Fibroblast of skin of back (primary cell): ENCODE results near the gene SNX25.

Experiments used
- DNase-seq: peaks from one replicate; pipeline ENCODE4 v3.0.0-alpha.2; 2013

SNX25 gene

GRCh38 chr4:185344743-185345538 lies 135.5 kb downstream of the SNX25 start:
- peak; percentile 17 for DNase-seq

DNA sequence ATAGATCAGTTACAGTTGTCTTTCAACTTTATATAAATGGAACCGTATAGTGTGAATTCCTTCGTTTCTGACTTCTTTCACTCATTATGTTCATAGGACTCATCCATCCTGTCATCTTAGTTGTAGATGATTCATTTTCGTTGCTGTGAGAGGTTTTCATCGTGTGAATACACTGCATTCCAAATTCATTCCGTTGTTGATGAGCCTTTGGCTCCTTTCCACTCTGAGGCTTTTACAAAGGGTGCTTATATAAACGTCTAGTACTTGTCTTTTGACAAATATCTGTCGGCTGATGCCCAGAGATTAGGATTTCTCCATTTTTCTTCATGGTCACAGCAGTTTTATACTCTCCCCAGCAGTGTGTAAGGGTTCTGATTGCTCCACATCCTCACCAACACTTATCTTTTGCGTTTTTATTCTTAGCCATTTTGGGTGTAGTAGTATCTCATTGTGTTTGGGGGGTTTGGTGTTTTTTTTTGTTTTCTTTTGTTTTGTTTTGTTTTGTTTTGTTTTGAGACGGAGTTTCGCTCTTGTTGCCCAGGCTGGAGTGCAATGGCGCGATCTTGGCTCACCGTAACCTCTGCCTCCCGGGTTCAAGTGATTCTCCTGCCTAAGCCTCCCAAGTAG lies 137.7 kb downstream of the SNX25 start:
- DNase-seq, result peak; percentile 86

DNA sequence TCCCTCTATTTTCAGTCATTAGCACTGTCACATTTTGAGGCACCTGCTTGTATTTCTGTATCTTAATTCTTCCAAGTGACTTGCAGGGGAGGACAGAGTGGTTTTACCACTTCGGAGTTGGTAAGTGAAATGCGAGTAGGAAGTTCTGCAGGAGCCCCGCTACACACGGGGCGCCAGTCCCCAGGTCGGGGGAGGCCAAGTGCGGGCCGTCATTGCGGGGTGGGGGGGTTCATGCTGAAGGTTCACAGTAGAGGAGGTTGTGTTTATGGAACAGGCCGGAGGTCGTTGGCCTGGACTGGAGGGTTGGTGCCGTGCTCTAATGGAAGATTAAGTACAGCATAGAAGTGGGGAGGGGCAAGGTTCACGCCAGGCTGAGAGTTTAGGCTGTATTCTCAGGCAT lies 142.3 kb downstream of the SNX25 start:
- no peak for DNase-seq

DNA sequence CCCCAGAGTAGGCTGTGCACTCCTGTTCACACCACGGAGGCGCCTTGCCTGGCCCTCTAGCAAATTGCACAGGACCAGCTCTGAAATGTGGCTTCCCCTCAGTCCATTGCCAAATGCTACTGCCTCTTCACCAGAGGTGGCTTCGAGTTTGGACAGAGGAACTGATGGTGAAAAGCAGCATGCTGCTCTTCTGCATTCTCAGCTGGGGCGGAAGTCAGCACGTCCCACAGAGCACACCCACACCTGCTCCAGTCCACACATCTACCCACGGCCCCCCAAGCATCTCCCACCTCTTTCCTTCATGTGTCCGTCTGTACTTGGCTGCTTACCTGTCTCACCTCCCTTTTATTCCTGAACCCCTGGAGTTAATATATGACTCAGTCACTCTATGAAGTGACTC lies 142.8 kb downstream of the SNX25 start:
- no peak for DNase-seq

GRCh38 chr4:185352741-185353140 lies 143.3 kb downstream of the SNX25 start:
- no peak for DNase-seq

GRCh38 chr4:185357211-185357610 lies 147.8 kb downstream of the SNX25 start:
- peak; percentile 49 for DNase-seq

- no peak for DNase-seq
Observed at GRCh38 chr4:185357733-185358440, 148.5 kb downstream of the SNX25 start.

DNA sequence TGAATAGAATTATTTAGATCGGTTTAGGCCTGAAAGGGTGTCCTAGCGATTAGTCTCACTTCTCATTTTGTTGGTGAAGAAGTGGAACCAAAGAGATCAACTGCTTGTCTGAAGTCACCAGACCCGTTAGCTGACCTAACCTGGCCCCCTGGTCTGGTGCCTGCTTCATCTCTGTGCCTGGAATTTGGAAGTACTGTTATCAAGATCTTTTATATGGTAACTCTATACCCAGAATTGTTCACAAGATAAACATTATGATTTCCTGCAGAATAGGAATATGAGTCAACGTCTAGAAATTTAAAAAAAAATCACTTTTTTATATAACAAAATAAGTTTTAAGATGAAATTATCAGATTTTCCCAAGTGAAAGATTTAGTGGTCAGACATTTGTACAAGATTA lies 149.1 kb downstream of the SNX25 start:
- peak; percentile 85 for DNase-seq

GRCh38 chr4:185358959-185359358 lies 149.6 kb downstream of the SNX25 start:
- peak; percentile 77 for DNase-seq

DNA sequence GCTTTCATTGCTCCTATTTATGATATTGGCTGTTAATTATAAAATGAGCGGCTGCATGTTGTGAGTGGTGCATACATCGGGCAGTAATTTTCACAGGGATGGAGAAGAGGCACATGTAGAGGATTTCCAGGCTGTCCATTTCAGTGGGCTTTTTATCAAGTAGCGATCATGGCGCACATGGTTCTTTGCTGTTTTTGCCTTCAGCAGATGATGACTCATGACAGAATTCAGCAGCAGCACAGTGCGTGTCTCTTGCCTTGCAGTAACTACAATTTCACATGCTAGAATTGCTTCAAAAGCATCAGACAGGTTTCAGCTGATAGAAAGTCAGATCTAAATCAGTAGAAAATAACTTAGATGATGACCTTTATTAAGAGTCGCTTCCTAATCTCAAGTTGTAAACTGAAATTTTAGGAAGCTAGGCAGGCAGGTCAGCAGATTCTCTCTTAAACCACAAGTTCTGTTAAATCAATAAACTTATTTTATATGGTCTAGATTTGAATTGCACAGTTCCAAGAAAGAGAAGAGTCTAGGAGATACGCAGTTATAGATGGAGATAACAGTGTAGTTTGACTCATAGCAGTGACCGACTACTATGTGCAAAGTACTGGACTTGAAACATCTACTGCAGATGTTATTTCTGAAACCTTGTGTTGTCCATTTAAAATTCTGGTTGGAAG lies 150.5 kb downstream of the SNX25 start:
- peak; percentile 78 for DNase-seq

GRCh38 chr4:185361872-185362271 lies 152.5 kb downstream of the SNX25 start:
- no peak for DNase-seq

DNA sequence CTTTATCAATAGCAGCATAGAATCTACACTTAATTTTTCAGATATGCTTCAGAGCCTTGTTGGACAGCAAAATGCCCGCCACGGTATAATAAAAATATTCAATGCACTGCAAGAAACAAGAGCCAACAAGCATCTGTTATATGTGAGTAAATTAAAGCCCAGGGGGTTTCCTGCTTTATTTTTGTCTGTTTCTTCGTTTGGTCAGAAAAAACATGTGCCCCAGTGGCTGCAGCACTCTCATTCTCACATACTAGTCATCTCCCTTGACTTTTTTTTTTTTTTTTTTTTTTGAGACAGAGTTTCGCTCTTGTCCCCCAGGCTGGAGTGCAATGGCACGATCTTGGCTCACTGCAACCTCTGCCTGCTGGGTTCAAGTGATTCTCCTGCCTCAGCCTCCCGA lies 153.2 kb downstream of the SNX25 start:
- peak; percentile 45 for DNase-seq

DNA sequence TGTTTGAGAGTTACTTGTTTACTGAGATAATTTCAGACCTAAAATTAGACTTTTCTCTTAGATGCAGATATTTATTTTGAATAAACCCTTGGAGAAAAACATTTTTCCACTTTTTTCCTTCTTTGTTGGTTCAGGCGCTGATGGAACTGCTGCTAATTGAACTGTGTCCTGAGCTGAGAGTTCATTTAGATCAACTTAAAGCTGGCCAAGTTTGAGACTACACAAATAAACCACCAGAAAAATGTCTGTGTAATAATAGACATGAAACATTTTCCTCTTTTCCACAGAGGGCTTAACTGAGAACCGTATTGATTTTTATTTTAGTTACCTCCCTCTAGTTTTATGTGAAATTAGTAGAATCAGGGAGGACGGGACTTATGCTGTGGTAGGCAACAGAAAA lies 153.9 kb downstream of the SNX25 start:
- no peak for DNase-seq

DNA sequence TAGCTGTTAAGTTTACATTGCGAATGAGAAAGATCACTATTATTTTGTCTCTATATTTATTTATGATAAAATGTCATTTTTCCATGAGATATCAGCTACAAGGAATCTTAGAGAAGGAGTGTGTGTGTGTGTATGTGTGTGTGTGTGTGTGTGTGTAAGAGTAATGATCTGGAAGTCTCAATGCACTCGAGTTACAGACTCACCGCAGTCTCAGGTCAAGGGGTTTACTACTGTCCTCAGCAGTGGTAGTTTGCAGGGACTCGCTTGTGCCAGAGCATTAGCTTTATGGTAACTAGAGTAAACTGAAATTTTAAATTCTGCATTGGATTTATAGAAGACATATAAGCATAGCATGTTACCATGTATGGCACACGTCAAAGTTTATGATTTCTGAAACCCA lies 155.5 kb downstream of the SNX25 start:
- DNase-seq, result no peak

DNA sequence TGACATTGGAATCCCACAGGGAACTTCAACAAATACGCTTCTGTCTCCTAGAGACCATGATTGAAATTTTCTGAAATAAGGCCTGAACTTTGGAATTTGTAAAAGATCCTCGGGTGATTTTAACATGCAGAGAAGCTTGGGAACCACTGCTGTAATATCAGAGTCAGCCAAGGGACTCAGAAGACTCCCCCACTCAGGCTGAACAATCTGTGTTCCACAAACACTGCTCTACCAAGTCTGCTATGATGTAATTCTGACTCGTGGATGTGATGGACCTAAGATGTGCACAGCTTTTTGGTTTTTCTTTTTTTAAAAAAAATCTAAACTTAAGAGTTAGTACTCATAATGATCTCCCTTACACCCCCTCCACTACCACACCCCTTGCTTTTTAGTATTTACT lies 160.3 kb downstream of the SNX25 start:
- no peak for DNase-seq

DNA sequence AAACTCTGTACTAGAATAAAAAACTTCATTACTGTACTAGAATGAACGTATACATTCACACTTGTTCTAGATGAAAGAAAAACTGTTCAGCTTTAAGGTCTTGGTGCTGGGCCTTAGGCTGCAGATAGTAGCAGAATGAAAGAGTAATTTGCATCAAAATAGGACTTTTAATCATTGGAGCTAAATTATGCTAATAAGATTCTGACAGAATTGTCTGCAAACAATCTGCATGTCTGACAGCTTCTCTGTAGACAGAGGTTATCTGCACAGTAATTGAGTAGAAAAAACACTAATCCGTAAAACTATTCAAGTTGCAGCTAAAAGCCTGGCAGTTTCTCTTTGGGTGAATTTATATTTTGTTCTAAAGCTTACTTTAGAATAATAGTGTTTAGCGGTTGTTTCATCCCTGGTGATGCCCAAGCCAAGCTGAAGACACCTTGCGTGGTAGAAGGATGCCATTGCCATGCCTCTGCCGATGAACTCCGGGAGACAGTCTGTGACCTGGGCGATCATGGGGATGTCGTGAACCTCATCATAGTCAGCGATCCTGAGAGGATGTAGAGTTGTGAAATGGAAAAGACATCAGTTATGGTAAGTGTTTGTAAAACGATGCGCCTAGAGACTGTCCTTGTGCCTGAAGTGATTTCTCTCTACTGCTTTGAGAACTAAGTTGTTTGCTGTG lies 161.0 kb downstream of the SNX25 start:
- no peak for DNase-seq

- DNase-seq, result no peak
Observed at GRCh38 chr4:185371702-185372101, 162.3 kb downstream of the SNX25 start.

GRCh38 chr4:185374027-185374426 lies 164.6 kb downstream of the SNX25 start:
- no peak for DNase-seq

DNA sequence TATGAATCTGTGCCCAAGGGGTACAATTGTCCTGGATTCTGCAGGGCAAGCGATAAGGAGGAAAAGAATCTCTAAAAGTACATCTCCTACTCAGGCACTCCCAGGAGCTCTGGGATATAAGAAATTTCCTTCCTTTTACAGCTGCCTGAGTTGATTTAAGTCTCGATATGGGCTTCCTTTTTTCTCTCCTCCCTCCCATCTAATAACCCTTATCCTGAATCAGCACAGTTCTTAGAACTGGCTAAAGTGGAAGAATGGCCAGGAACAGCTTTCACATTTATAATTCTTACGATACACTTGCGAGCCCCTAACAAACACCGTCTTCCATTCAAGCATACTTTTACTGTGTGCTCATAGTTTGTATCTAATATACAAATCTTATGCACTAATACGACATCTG lies 165.2 kb downstream of the SNX25 start:
- DNase-seq, result no peak

- DNase-seq, result no peak
Observed at GRCh38 chr4:185378264-185378663, 168.9 kb downstream of the SNX25 start.

GRCh38 chr4:185379326-185380295 lies 170.2 kb downstream of the SNX25 start:
- no peak for DNase-seq
